Mesothelial cell of epicardium (in vitro differentiated cells): ENCODE measurements around the gene C3. TPM values are rescaled to one million over a fixed set of nuclear protein-coding genes. Genes with fewer than 3 reads are reported as not detected.
"Not testable (repeated sequence)": the region's sequence is repeated elsewhere in the genome, so short reads cannot be mapped to it uniquely, and the experiment has no call there.

Experiments
- DNase-seq, 2 experiments: peaks; one replicate each; pipeline ENCODE4 v3.0.0; 2021; ENCODE audit warnings: low spot score in 2 of 2; ENCODE audit not compliant: unreplicated experiment in 2 of 2
- H3K27ac Mint-ChIP-seq: 2 replicates; pipeline ENCODE4 v1.8.0; 2021; ENCODE audit warnings: mixed read lengths
- H3K27me3 Mint-ChIP-seq: 2 replicates; pipeline ENCODE4 v1.8.0; 2021; ENCODE audit warnings: low read depth, mixed read lengths
- H3K36me3 Mint-ChIP-seq: 2 replicates; pipeline ENCODE4 v1.8.0; 2021; ENCODE audit warnings: mixed read lengths
- H3K4me1 Mint-ChIP-seq: 2 replicates; pipeline ENCODE4 v1.8.0; 2021; ENCODE audit warnings: mixed read lengths
- H3K4me3 Mint-ChIP-seq: 2 replicates; pipeline ENCODE4 v1.8.0; 2021; ENCODE audit warnings: mild to moderate bottlenecking, moderate library complexity, mixed read lengths
- H3K9me3 Mint-ChIP-seq: 2 replicates; pipeline ENCODE4 v1.8.0; 2021; ENCODE audit warnings: mixed read lengths
- total RNA-seq: library from RNA; stranded (reverse); gene quantifications from 3 replicates; pipeline ENCODE4 v1.2.1, GENCODE V29; 2021
- TF ChIP-seq, protein P1 (sequence below): fragments of 200-600 bp; sonication (generic); IDR thresholded peaks from one replicate; pipeline ENCODE4 v1.5.0; 2021; ENCODE audit warnings: antibody characterized with exemption; ENCODE audit not compliant: unreplicated experiment

Gene C3
- total RNA-seq, 1 donor from 2014 or later: 24.5 TPM

DNA sequence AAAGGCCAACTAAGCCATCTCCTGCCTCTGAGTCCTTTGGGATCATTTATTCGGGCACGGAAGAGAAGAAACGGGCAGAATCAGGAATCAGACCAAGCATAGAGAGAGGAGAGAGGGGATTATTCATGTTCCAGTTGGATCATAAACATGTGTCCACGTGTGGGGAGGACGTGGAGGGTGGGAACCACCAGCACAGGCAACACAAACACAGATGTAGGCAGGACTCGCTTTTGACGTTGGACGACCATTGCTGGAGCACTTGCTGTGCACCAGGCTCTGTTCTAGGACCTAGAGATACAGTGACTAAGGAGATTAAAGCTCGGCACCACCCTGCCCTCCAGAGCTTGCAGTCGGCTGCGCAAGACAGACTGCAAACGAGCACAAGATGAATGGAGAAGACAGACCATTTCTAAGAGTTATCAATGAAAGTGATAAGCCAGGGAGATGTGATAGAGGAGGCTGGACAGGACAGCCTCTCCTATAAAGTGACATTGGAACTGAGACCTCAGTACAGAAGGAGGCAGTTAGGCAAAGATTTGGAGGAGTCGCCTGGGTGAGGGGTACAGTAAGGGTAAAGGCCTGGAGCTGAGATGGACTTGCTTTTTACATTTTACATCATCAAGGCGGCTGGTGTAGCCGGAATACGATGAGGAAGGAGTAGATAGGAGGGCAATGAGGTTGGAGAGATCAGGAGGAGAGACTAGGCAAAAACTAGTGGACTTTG is 46.1 kb upstream of the C3 start:
- H3K27me3 Mint-ChIP-seq: peaks cover 26% of the 10 kb centered on the region

DNA sequence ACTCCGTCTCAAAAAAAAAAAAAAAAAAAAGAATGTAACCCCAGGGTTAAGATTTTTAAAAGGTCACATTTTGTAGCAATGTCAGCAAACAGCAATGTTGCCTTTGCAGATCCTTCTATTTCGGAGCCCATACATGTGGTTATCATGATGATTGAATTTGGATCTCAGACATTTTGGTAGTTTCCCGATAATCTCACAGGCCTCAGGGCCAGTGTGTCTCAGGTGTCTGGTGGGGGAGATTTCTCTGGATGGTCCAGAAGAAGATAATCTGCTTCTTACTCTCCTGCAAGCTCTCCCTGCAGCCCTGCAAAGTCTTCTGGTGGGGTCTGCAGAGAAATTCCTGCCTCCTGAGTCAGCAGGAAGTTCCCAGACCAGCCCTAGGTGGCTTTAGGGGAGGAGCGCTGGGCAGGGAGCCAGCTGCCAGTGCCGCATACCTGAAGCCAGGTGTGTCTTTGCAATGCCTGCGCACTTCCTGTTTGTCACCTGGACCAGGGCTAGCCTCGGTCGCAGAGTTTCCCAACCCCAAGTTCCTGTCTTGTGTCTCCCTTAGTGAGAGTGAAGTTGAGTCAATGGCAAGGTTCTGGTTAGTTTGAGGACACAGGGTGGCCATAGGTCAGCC is 45.4 kb upstream of the C3 start:
- TF ChIP-seq, protein P1, sequence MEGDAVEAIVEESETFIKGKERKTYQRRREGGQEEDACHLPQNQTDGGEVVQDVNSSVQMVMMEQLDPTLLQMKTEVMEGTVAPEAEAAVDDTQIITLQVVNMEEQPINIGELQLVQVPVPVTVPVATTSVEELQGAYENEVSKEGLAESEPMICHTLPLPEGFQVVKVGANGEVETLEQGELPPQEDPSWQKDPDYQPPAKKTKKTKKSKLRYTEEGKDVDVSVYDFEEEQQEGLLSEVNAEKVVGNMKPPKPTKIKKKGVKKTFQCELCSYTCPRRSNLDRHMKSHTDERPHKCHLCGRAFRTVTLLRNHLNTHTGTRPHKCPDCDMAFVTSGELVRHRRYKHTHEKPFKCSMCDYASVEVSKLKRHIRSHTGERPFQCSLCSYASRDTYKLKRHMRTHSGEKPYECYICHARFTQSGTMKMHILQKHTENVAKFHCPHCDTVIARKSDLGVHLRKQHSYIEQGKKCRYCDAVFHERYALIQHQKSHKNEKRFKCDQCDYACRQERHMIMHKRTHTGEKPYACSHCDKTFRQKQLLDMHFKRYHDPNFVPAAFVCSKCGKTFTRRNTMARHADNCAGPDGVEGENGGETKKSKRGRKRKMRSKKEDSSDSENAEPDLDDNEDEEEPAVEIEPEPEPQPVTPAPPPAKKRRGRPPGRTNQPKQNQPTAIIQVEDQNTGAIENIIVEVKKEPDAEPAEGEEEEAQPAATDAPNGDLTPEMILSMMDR: no peak
- Mint-ChIP-seq H3K27me3 (peaks cover 26% of the 10 kb centered on the region), H3K36me3 (no peaks in the 10 kb centered on the region), H3K4me3 (peak overlapping the region; percentile 68), H3K9me3 (no peaks in the 10 kb centered on the region), H3K4me1 (peaks cover 21% of the 10 kb centered on the region), H3K27ac (peak overlapping the region; percentile 94)
- peak in 1 of 2 experiments; percentile 70 for DNase-seq

More for the DNA sequence above, 46.1 kb upstream of the C3 start:
- no peaks in the 10 kb centered on the region for H3K9me3 Mint-ChIP-seq
- H3K4me1 Mint-ChIP-seq: peaks cover 21% of the 10 kb centered on the region
- no peak for DNase-seq
- H3K4me3 Mint-ChIP-seq: peak overlapping the region; percentile 68
- TF ChIP-seq, protein P1: no peak
- H3K36me3 Mint-ChIP-seq: no peaks in the 10 kb centered on the region
- H3K27ac Mint-ChIP-seq: peak overlapping the region; percentile 94

DNA sequence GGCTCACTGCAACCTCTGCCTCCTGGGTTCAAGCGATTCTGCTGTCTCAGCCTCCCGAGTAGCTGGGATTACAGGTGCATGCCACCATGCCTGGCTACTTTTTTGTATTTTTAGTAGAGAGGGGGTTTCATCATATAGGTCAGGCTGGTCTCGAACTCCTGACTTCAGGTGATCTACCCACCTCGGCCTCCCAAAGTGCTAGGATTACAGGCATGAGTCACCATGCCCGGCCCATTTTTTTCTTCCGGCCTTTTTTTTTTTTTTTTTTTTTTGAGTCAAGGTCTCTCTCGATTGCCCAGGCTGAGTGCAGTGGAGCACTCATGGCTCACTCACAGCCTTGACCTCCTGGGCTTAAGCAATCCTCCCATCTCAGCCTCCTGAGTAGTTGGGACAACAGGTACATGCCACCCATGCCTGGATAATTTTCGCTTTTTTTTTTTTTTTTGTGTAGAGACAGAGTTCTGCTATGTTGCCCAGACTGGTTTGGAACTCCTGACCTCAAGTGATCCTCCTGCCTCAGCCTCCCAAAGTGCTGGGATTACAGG is 41.9 kb upstream of the C3 start:
- not testable (repeated sequence) for H3K36me3 Mint-ChIP-seq, H3K9me3 Mint-ChIP-seq, H3K27ac Mint-ChIP-seq, DNase-seq, H3K4me3 Mint-ChIP-seq
- peaks cover 17% of the 10 kb centered on the region for H3K27me3 Mint-ChIP-seq
- H3K4me1 Mint-ChIP-seq: peaks cover 18% of the 10 kb centered on the region

DNA sequence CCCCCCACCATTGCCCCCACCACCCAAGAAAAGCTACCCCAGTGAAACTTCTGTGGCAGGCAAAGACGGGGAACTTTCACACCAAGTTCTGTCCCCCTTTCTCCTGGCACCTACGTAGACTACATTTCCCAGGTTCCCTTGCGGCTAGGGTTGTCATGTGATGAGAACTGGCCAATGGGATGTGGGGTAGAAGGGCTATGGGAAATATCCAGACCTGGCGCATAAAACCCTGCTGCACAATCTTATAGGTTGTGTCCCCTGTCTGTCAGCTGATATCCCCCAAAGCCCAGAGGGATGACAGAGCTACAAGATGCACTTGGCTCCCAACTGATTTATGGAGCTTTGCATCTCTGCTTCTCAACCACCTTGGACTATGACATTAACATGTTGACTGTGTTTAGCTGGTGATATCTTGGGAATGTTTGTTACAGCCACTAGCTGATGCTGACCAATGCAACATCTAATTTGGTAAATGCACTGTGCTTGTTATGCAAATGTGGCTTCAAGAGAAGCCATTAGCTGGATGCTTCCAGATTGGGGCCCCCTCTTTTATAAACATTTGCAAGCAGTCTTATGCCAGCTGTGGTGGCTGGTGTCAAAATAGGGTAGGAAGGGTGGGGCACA is 40.7 kb upstream of the C3 start:
- Mint-ChIP-seq H3K4me1 (peaks cover 10% of the 10 kb centered on the region), H3K4me3 (no peak overlapping the region), H3K27ac (no peak overlapping the region), H3K27me3 (peaks cover 7% of the 10 kb centered on the region), H3K36me3 (no peaks in the 10 kb centered on the region), H3K9me3 (no peaks in the 10 kb centered on the region)
- TF ChIP-seq, protein P1: no peak
- no peak for DNase-seq

DNA sequence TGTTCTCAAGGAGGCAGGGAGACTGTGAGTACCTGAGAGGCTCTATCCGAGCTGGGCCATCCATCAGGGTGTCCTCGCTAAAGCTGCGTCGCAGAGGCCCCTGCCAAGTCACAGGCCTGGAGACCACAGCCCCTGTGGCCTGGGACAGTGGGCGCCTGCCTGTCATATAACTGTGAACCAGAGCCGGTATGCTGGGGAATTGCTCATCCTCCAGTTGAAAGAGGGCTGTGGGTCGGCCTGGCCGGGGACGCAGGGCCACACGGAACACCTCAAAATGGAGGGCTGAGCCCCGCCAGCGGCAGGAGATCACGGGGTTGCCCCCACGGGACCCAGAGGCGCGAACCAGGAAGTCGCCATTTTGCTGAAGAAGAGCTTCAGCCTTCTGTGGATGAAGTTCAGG is 40.2 kb upstream of the C3 start:
- Mint-ChIP-seq H3K9me3 (no peaks in the 10 kb centered on the region), H3K27me3 (peaks cover 2% of the 10 kb centered on the region), H3K36me3 (no peaks in the 10 kb centered on the region), H3K27ac (no peak overlapping the region), H3K4me3 (no peak overlapping the region), H3K4me1 (peaks cover 4% of the 10 kb centered on the region)
- no peak for DNase-seq
- TF ChIP-seq, protein P1: no peak
